Activated CD8-positive, alpha-beta T cell treated with anti-CD3 and anti-CD28 coated beads for 36 hours (primary cell): ENCODE data around the gene GRAP2. TPM values are rescaled to one million over a fixed set of nuclear protein-coding genes. Genes with fewer than 3 reads are reported as not detected.

ENCODE experiments used
- ATAC-seq: fragments of 200-7000 bp; cut with Tn5 transposase; one replicate; pipeline ENCODE4 v1.10.0; 2021; ENCODE audit warnings: mild to moderate bottlenecking, moderate library complexity
- CTCF ChIA-PET: fragments of 350-600 bp; sonication (Branson Sonifier 250); formaldehyde crosslinking; loops from one replicate; lab custom pipeline; 2021; ENCODE audit warnings: antibody characterized with exemption; lab: Charles Lee
- POLR2A ChIA-PET: fragments of 350-600 bp; sonication (Branson Sonifier 250); formaldehyde crosslinking; loops from one replicate; lab custom pipeline; 2021; ENCODE audit warnings: antibody characterized with exemption; lab: Charles Lee
- DNase-seq: peaks from one replicate; pipeline ENCODE4 v3.0.0-alpha.2; 2020
- H3K27ac Mint-ChIP-seq: one replicate; pipeline ENCODE4 v1.8.0; 2021; ENCODE audit warnings: mild to moderate bottlenecking, mixed read lengths
- H3K27me3 Mint-ChIP-seq: one replicate; pipeline ENCODE4 v1.8.0; 2021; ENCODE audit warnings: mixed read lengths
- H3K36me3 Mint-ChIP-seq: one replicate; pipeline ENCODE4 v1.8.0; 2021; ENCODE audit warnings: low read depth, mixed read lengths
- H3K4me1 Mint-ChIP-seq: one replicate; pipeline ENCODE4 v1.8.0; 2021; ENCODE audit warnings: low read depth, mixed read lengths
- H3K4me3 Mint-ChIP-seq: one replicate; pipeline ENCODE4 v1.8.0; 2021; ENCODE audit warnings: mild to moderate bottlenecking, moderate library complexity, mixed read lengths
- H3K9me3 Mint-ChIP-seq: one replicate; pipeline ENCODE4 v1.8.0; 2021; ENCODE audit warnings: mixed read lengths
- intact Hi-C: fragments of 100-400 bp; cut with micrococcal nuclease; formaldehyde crosslinking; loops from one replicate; pipeline ENCODE4 v1.10.0; 2022
- total RNA-seq, 2 experiments: library from RNA; stranded (reverse); gene quantifications; one replicate each; pipeline ENCODE4 v1.2.3, GENCODE V29; 2021
- TF ChIP-seq, protein P1 (sequence below): fragments of 200-600 bp; IDR thresholded peaks from one replicate; pipeline ENCODE4 v1.8.0; 2022; ENCODE audit warnings: antibody characterized with exemption, mild to moderate bottlenecking

Gene GRAP2
- total RNA-seq, 2 experiments from 2014 or later = 83.2 to 86.8 TPM

GRCh38 chr22:39943953-39944872, 43.3 kb downstream of the GRAP2 start:
- H3K4me3 Mint-ChIP-seq = peak overlapping the region; percentile 48
- CTCF ChIA-PET = interaction anchor here (0.9 to 3.6 kb wide), 10 partner anchors 8 to 80 kb away, joined by 3 to 34 read pairs (median 10); no protein-coding TSS in a partner anchor
- H3K9me3 Mint-ChIP-seq = no peaks in the 10 kb centered on the region

DNA sequence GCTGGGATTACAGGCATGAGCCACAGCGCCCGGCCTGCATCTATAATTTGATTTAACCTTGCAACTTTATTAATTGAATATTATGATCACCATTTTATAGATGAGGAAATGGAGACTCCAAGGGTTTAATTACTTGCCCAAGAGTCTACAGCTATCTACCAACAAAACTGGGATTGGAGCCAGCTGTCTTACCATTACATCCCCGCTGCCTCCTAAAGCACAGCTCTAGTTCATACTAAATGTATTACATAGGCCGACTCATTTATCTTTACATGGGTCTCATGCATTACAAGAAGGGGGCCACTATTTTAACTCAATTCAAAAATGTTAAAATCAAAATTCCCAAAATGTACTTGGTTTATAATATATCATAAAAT, 45.2 kb downstream of the GRAP2 start:
- intact Hi-C loops = no loop called here
- Mint-ChIP-seq H3K4me1 (peaks cover 96% of the 10 kb centered on the region), H3K27me3 (no peaks in the 10 kb centered on the region), H3K4me3 (no peak overlapping the region), H3K27ac (peak overlapping the region; percentile 90), H3K36me3 (peaks cover 63% of the 10 kb centered on the region), H3K9me3 (no peaks in the 10 kb centered on the region)
- ATAC-seq (no peak), DNase-seq (no peak)
- ChIA-PET POLR2A (interaction anchor here (0.6 to 3.1 kb wide), 13 partner anchors 8 to 275 kb away, joined by 3 to 17 read pairs (median 3); partner anchors contain the start of genes TMA7B and TNRC6B), CTCF (interaction anchor here (1.1 to 3.6 kb wide), 6 partner anchors 11 to 78 kb away, joined by 3 to 26 read pairs (median 4); no protein-coding TSS in a partner anchor)
- TF ChIP-seq, protein P1, sequence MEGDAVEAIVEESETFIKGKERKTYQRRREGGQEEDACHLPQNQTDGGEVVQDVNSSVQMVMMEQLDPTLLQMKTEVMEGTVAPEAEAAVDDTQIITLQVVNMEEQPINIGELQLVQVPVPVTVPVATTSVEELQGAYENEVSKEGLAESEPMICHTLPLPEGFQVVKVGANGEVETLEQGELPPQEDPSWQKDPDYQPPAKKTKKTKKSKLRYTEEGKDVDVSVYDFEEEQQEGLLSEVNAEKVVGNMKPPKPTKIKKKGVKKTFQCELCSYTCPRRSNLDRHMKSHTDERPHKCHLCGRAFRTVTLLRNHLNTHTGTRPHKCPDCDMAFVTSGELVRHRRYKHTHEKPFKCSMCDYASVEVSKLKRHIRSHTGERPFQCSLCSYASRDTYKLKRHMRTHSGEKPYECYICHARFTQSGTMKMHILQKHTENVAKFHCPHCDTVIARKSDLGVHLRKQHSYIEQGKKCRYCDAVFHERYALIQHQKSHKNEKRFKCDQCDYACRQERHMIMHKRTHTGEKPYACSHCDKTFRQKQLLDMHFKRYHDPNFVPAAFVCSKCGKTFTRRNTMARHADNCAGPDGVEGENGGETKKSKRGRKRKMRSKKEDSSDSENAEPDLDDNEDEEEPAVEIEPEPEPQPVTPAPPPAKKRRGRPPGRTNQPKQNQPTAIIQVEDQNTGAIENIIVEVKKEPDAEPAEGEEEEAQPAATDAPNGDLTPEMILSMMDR = no peak

More at GRCh38 chr22:39943953-39944872, 43.3 kb downstream of the GRAP2 start:
- H3K27ac Mint-ChIP-seq = peak overlapping the region; percentile 90
- DNase-seq = peak; percentile 43
- TF ChIP-seq, protein P1 = no peak
- intact Hi-C loops = loop anchor here (5.0 kb wide), 1 partner anchor 37 kb away; no protein-coding TSS in a partner anchor
- peaks cover 93% of the 10 kb centered on the region for H3K4me1 Mint-ChIP-seq
- no peaks in the 10 kb centered on the region for H3K27me3 Mint-ChIP-seq
- H3K36me3 Mint-ChIP-seq = peaks cover 51% of the 10 kb centered on the region
- no peak for ATAC-seq
- POLR2A ChIA-PET = interaction anchor here (0.9 to 3.4 kb wide), 9 partner anchors 8 to 50 kb away, joined by 3 to 23 read pairs (median 9); partner anchors contain the start of gene TMA7B

DNA sequence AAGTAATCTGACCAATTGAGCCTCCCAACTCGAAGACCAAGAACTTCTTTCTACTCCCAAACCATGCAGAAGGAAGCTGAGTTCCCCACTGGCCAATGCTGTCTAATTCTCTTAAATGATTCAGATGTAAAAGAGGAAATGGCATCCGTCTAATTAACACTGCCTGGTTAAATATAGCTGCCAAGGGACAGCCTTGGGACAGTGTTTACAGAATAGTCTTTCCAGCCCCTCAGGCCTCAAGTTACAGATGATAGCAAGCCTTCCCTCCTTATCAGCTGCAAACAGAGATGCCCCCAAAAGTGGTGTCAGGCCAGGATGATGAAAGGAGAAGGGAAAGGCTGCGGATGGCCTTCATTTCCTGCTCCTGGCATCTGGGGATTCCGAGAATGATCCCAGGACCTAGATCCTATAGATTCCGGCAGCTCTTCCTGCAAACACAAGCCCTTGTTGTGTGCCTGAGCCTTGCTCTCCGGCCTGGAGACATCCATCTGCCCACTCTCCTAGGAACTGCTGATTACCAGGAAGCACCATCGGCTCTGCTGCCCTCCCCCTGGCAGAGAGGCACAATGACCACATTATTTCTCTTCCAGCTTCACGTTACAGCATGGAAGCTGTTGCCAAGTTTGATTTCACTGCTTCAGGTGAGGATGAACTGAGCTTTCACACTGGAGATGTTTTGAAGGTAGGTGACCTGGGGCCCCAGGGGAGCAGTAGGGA, 45.8 kb downstream of the GRAP2 start:
- DNase-seq (peak; percentile 37), ATAC-seq (no peak)
- TF ChIP-seq, protein P1 = no peak
- Mint-ChIP-seq H3K27me3 (no peaks in the 10 kb centered on the region), H3K4me3 (peak overlapping the region; percentile 60), H3K27ac (peak overlapping the region; percentile 90), H3K36me3 (peaks cover 67% of the 10 kb centered on the region), H3K9me3 (no peaks in the 10 kb centered on the region), H3K4me1 (peaks cover 96% of the 10 kb centered on the region)
- intact Hi-C loops = no loop called here
- POLR2A ChIA-PET = interaction anchor here (0.6 to 3.1 kb wide), 11 partner anchors 8 to 275 kb away, joined by 3 to 17 read pairs (median 3); partner anchors contain the start of genes TMA7B and TNRC6B
- CTCF ChIA-PET = interaction anchor here (0.9 to 3.6 kb wide), 8 partner anchors 12 to 78 kb away, joined by 3 to 26 read pairs (median 3); partner anchors contain the start of gene GRAP2

DNA sequence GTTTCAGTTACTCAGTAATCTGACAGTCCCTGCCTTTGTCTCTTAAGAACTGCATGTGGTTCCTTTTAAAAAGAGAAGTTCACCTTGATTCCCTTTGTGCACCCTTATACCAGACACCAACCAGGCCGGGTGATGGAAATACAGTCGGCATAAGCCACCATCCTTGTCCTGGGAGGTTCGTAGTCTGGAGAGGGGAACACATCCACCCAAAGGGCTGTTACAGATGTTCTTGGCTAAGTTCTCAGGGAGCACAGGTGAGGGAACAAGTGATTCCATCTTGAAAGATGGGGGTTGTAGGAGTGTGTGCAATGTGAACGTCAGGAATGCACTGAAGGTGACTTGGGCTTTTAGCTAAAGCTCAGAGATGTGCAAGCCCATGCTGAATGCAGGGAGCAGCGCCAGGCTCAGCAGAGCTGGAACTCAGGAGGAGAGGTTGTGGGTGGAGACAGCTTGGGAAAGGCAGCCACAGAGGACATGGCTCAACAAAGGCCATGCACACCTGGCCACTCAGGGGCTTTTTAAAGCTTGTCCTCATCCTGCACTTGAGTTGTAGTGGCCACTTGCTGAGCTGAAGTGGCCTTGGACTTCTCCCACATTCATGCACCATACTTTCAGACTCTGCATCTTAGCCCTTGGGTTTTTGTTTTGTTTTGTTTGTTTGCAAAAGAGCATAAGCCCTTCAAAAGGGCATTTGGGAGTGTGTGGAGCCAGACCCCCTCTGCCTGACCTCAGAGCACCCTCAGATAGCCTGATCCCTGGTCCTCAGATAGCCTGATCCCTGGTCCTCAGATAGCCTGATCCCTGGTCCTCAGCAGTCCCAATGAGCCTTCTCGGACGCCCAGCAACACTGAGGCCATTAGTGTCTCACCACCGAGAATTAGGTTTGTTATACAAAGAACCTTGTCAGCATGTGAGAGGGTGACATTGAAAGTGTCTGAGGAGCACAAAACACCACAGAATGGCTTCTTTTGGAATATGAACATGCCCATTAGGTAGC, 46.6 kb downstream of the GRAP2 start:
- intact Hi-C loops = no loop called here
- Mint-ChIP-seq H3K9me3 (no peaks in the 10 kb centered on the region), H3K27ac (peak overlapping the region; percentile 90), H3K36me3 (peaks cover 68% of the 10 kb centered on the region), H3K4me1 (peaks cover 96% of the 10 kb centered on the region), H3K4me3 (peak overlapping the region; percentile 60), H3K27me3 (no peaks in the 10 kb centered on the region)
- ChIA-PET POLR2A (interaction anchor here (0.6 to 3.1 kb wide), 8 partner anchors 10 to 629 kb away, joined by 3 to 17 read pairs (median 3); partner anchors contain the start of genes ATF4 and TMA7B), CTCF (interaction anchor here (0.9 to 4.0 kb wide), 7 partner anchors 12 to 77 kb away, joined by 3 to 26 read pairs (median 6); partner anchors contain the start of gene GRAP2)
- no peak for ATAC-seq
- TF ChIP-seq, protein P1 = no peak
- no peak for DNase-seq
